ENCODE data around the gene GPR162. TPM values are rescaled to one million over a fixed set of nuclear protein-coding genes. Genes with fewer than 3 reads are reported as not detected.
A peak's percentile ranks its signal among the peaks of the same experiment; 100 is the strongest.
"Not testable (repeated sequence)": the region's sequence is repeated elsewhere in the genome, so short reads cannot be mapped to it uniquely, and the experiment has no call there.

The GPR162 gene
- total RNA-seq, 6 experiments from 2014 or later = 0.37 to 3.1 (median 2.1) TPM

GRCh38 chr12:6869049-6870021 is 47.7 kb downstream of the GPR162 start:
- H3K9me3 ChIP-seq = no peaks in the 10 kb centered on the region
- H3K27ac ChIP-seq = peak overlapping the region in 1 of 3 donors; percentile 93
- no peaks in the 10 kb centered on the region for H3K27me3 ChIP-seq
- WGBS (ENCODE audit: insufficient coverage, low coverage, low lambda C conversion rate, missing lambda C conversion rate) = 14% methylated on average over 9 of the region's 12 CpGs
- DNase-seq = peak; percentile 71 to 81 (median 77)
- peaks cover 0 to 22% (median 12%) of the 10 kb centered on the region in 4 donors for H3K36me3 ChIP-seq
- intact Hi-C loops (cut with DNase I) = no loop called here
- peak overlapping the region in 2 of 3 donors; percentile 93 to 96 for H3K4me3 ChIP-seq
- H3K4me1 ChIP-seq = peaks cover 0 to 38% (median 12%) of the 10 kb centered on the region in 4 donors
- ATAC-seq = peak in 3 of 4 donors; percentile 9 to 17 (median 10)
- TF ChIP-seq POLR2A (IDR thresholded peaks at IDR 0.05) = no peak
- TF ChIP-seq CTCF (IDR thresholded peaks at IDR 0.05) = peak; percentile 85 to 96 (median 94)

- intact Hi-C loops (cut with DNase I); H3K27me3 ChIP-seq; ATAC-seq; H3K27ac ChIP-seq; H3K4me3 ChIP-seq; H3K9me3 ChIP-seq: not testable (repeated sequence)
- WGBS (ENCODE audit: insufficient coverage, low coverage, low lambda C conversion rate, missing lambda C conversion rate) = 0% methylated on average over 1 of the region's 4 CpGs
- Histone ChIP-seq H3K4me1 (peaks cover 0 to 38% (median 12%) of the 10 kb centered on the region in 4 donors), H3K36me3 (peaks cover 0 to 22% (median 12%) of the 10 kb centered on the region in 4 donors)
- DNase-seq = peak in 1 of 3 donors; percentile 11
These were observed 48.7 kb downstream of the GPR162 start for GRCh38 chr12:6870304-6870703.

- no peak for TF ChIP-seq POLR2A (IDR thresholded peaks at IDR 0.05)
- no peak for TF ChIP-seq CTCF (IDR thresholded peaks at IDR 0.05)
- Histone ChIP-seq H3K27ac (peak overlapping the region in 1 of 3 donors; percentile 59), H3K36me3 (peaks cover 0 to 22% (median 12%) of the 10 kb centered on the region in 4 donors), H3K9me3 (no peaks in the 10 kb centered on the region), H3K27me3 (no peaks in the 10 kb centered on the region), H3K4me1 (peaks cover 0 to 38% (median 12%) of the 10 kb centered on the region in 4 donors), H3K4me3 (peak overlapping the region in 1 of 3 donors; percentile 70)
- peak in 2 of 3 donors; percentile 54 to 55 for DNase-seq
- intact Hi-C loops (cut with DNase I) = no loop called here
- WGBS (ENCODE audit: insufficient coverage, low coverage, low lambda C conversion rate, missing lambda C conversion rate) = 61% methylated on average over 6 of the region's 12 CpGs
- peak in 1 of 4 donors; percentile 2 for ATAC-seq
These were observed 49.7 kb downstream of the GPR162 start for GRCh38 chr12:6871052-6871957.

- DNase-seq (peak; percentile 86 to 89 (median 88)), ATAC-seq (peak; percentile 67 to 71 (median 68))
- no peak for TF ChIP-seq POLR2A (IDR thresholded peaks at IDR 0.05)
- peak; percentile 85 to 99 (median 98) for TF ChIP-seq CTCF (IDR thresholded peaks at IDR 0.05)
- Histone ChIP-seq H3K4me1 (peaks cover 0 to 32% (median 9%) of the 10 kb centered on the region in 4 donors), H3K9me3 (no peaks in the 10 kb centered on the region), H3K27me3 (no peaks in the 10 kb centered on the region), H3K4me3 (peak overlapping the region; percentile 70 to 89 (median 75)), H3K36me3 (peaks cover 0 to 22% (median 12%) of the 10 kb centered on the region in 4 donors), H3K27ac (peak overlapping the region; percentile 19 to 77 (median 59))
- intact Hi-C loops (cut with DNase I) = no loop called here
- WGBS (ENCODE audit: insufficient coverage, low coverage, low lambda C conversion rate, missing lambda C conversion rate) = 1% methylated on average over 18 of the region's 40 CpGs
These were observed 50.7 kb downstream of the GPR162 start for GRCh38 chr12:6872073-6873048.

Data from right lobe of liver (tissue), 6 donors.